ENCODE data around the gene FASTK.
"Not testable (repeated sequence)": the region's sequence is repeated elsewhere in the genome, so short reads cannot be mapped to it uniquely, and the experiment has no call there.

FASTK gene

GRCh38 chr7:151057506-151057988 lies 23.1 kb downstream of the FASTK start, which contains the start of gene CDK5:
CDK5 (minus strand) TSS chr7:151057897; CDS start chr7:151057848, 49 bp downstream.
- Mint-ChIP-seq H3K4me3 (peak within 1 kb of the TSS; percentile 96), H3K27me3 (peaks cover 2% of the 10 kb centered on the region), H3K9me3 (no peaks in the 10 kb centered on the region), H3K4me1 (peaks cover 61% of the 10 kb centered on the region), H3K27ac (peak within 1 kb of the TSS; percentile 94), H3K36me3 (peaks cover 5% of the 10 kb centered on the region)
- DNase-seq: no peak
- CTCF ChIA-PET: interaction anchor here (1.3 kb wide), 1 partner anchor 53 kb away, joined by 4 read pairs; no protein-coding TSS in a partner anchor

- Mint-ChIP-seq H3K36me3 (peaks cover 6% of the 10 kb centered on the region), H3K4me3 (peak overlapping the region; percentile 96), H3K9me3 (no peaks in the 10 kb centered on the region), H3K27ac (peak overlapping the region; percentile 68), H3K27me3 (peaks cover 9% of the 10 kb centered on the region), H3K4me1 (peaks cover 64% of the 10 kb centered on the region)
- DNase-seq: no peak
- CTCF ChIA-PET: interaction anchor here (1.3 kb wide), 1 partner anchor 54 kb away, joined by 4 read pairs; no protein-coding TSS in a partner anchor
These were observed 23.7 kb downstream of the FASTK start for GRCh38 chr7:151056666-151057505.

- H3K4me1 Mint-ChIP-seq: peaks cover 61% of the 10 kb centered on the region
These were observed 24.3 kb downstream of the FASTK start for GRCh38 chr7:151056283-151056665.

GRCh38 chr7:151053751-151054150 lies 26.9 kb downstream of the FASTK start:
- no peak for DNase-seq
- Mint-ChIP-seq H3K4me3 (no peak overlapping the region), H3K36me3 (peaks cover 6% of the 10 kb centered on the region), H3K4me1 (peaks cover 50% of the 10 kb centered on the region), H3K27ac (no peak overlapping the region), H3K9me3 (no peaks in the 10 kb centered on the region), H3K27me3 (peaks cover 30% of the 10 kb centered on the region)
- CTCF ChIA-PET: no interaction called here

More at GRCh38 chr7:151056283-151056665, 24.3 kb downstream of the FASTK start:
- peaks cover 6% of the 10 kb centered on the region for H3K36me3 Mint-ChIP-seq
- no peak for DNase-seq
- peaks cover 13% of the 10 kb centered on the region for H3K27me3 Mint-ChIP-seq
- H3K27ac Mint-ChIP-seq: no peak overlapping the region
- peak overlapping the region; percentile 96 for H3K4me3 Mint-ChIP-seq
- H3K9me3 Mint-ChIP-seq: no peaks in the 10 kb centered on the region
- CTCF ChIA-PET: interaction anchor here (1.3 kb wide), 1 partner anchor 54 kb away, joined by 4 read pairs; no protein-coding TSS in a partner anchor

- no peak overlapping the region for H3K4me3 Mint-ChIP-seq
- DNase-seq: no peak
- no peaks in the 10 kb centered on the region for H3K9me3 Mint-ChIP-seq
- peaks cover 34% of the 10 kb centered on the region for H3K27me3 Mint-ChIP-seq
- peaks cover 44% of the 10 kb centered on the region for H3K4me1 Mint-ChIP-seq
- no peak overlapping the region for H3K27ac Mint-ChIP-seq
- CTCF ChIA-PET: no interaction called here
- H3K36me3 Mint-ChIP-seq: peaks cover 6% of the 10 kb centered on the region
These were observed 27.5 kb downstream of the FASTK start for GRCh38 chr7:151053096-151053495.

GRCh38 chr7:151051108-151051507 lies 29.5 kb downstream of the FASTK start:
- Mint-ChIP-seq H3K27me3 (peaks cover 34% of the 10 kb centered on the region), H3K4me1 (peaks cover 30% of the 10 kb centered on the region), H3K27ac (no peak overlapping the region), H3K36me3 (peaks cover 4% of the 10 kb centered on the region), H3K4me3 (no peak overlapping the region), H3K9me3 (no peaks in the 10 kb centered on the region)
- peak; percentile 83 for DNase-seq
- CTCF ChIA-PET: interaction anchor here (0.8 kb wide), 1 partner anchor 153 kb away, joined by 3 read pairs; no protein-coding TSS in a partner anchor

- no peak overlapping the region for H3K4me3 Mint-ChIP-seq
- H3K27me3 Mint-ChIP-seq: peaks cover 34% of the 10 kb centered on the region
- no peaks in the 10 kb centered on the region for H3K9me3 Mint-ChIP-seq
- peaks cover 6% of the 10 kb centered on the region for H3K36me3 Mint-ChIP-seq
- H3K27ac Mint-ChIP-seq: no peak overlapping the region
- CTCF ChIA-PET: interaction anchor here (0.7 kb wide), 1 partner anchor 31 kb away, joined by 3 read pairs; no protein-coding TSS in a partner anchor
- no peak for DNase-seq
- peaks cover 26% of the 10 kb centered on the region for H3K4me1 Mint-ChIP-seq
These were observed 31.6 kb downstream of the FASTK start for GRCh38 chr7:151048911-151049463.

GRCh38 chr7:151047976-151048815 lies 32.4 kb downstream of the FASTK start, which contains the start of gene ASIC3:
ASIC3 (plus strand) TSS chr7:151048531; CDS start chr7:151048886, 355 bp downstream.
- Mint-ChIP-seq H3K9me3 (no peaks in the 10 kb centered on the region), H3K36me3 (peaks cover 6% of the 10 kb centered on the region), H3K27ac (no peak within 1 kb of the TSS), H3K27me3 (peaks cover 34% of the 10 kb centered on the region), H3K4me3 (no peak within 1 kb of the TSS), H3K4me1 (peaks cover 21% of the 10 kb centered on the region)
- CTCF ChIA-PET: no interaction called here
- DNase-seq: no peak

GRCh38 chr7:151046603-151047573 lies 33.7 kb downstream of the FASTK start:
- no peak for DNase-seq
- H3K27ac Mint-ChIP-seq: peak overlapping the region; percentile 19
- peaks cover 11% of the 10 kb centered on the region for H3K4me1 Mint-ChIP-seq
- peaks cover 25% of the 10 kb centered on the region for H3K27me3 Mint-ChIP-seq
- no peak overlapping the region for H3K4me3 Mint-ChIP-seq
- H3K36me3 Mint-ChIP-seq: peaks cover 2% of the 10 kb centered on the region
- CTCF ChIA-PET: no interaction called here
- H3K9me3 Mint-ChIP-seq: no peaks in the 10 kb centered on the region

- Mint-ChIP-seq H3K36me3 (peaks cover 2% of the 10 kb centered on the region), H3K4me3 (no peak overlapping the region), H3K4me1 (peaks cover 7% of the 10 kb centered on the region), H3K9me3 (no peaks in the 10 kb centered on the region), H3K27me3 (peaks cover 18% of the 10 kb centered on the region), H3K27ac (no peak overlapping the region)
- DNase-seq: no peak
- CTCF ChIA-PET: no interaction called here
These were observed 34.6 kb downstream of the FASTK start for GRCh38 chr7:151045967-151046366.

- peaks cover 3% of the 10 kb centered on the region for H3K4me1 Mint-ChIP-seq
- peaks cover 2% of the 10 kb centered on the region for H3K36me3 Mint-ChIP-seq
- DNase-seq: no peak
- H3K9me3 Mint-ChIP-seq: no peaks in the 10 kb centered on the region
- H3K27me3 Mint-ChIP-seq: peaks cover 11% of the 10 kb centered on the region
- H3K27ac Mint-ChIP-seq: no peak overlapping the region
- H3K4me3 Mint-ChIP-seq: no peak overlapping the region
- CTCF ChIA-PET: no interaction called here
These were observed 35.3 kb downstream of the FASTK start for GRCh38 chr7:151045262-151045661.

GRCh38 chr7:151043959-151044358 lies 36.6 kb downstream of the FASTK start:
- CTCF ChIA-PET: interaction anchor here (1.2 kb wide), 1 partner anchor 25 kb away, joined by 4 read pairs; no protein-coding TSS in a partner anchor
- Mint-ChIP-seq H3K4me3 (no peak overlapping the region), H3K27ac (no peak overlapping the region), H3K36me3 (peaks cover 2% of the 10 kb centered on the region), H3K27me3 (peaks cover 4% of the 10 kb centered on the region), H3K4me1 (peaks cover 3% of the 10 kb centered on the region), H3K9me3 (no peaks in the 10 kb centered on the region)
- no peak for DNase-seq

GRCh38 chr7:151043449-151043848 lies 37.2 kb downstream of the FASTK start:
- H3K4me1 Mint-ChIP-seq, H3K4me3 Mint-ChIP-seq, H3K27me3 Mint-ChIP-seq, H3K9me3 Mint-ChIP-seq, H3K36me3 Mint-ChIP-seq, H3K27ac Mint-ChIP-seq, DNase-seq, CTCF ChIA-PET: not testable (repeated sequence)

All from activated naive CD4-positive, alpha-beta T cell treated with anti-CD3 and anti-CD28 coated beads, Interleukin-2, amount 10 ng/mL, durations not matched to agents 7 days and 5 days (primary cell).